Measurements from ENCODE around the gene DPYSL4. TPM values are rescaled to one million over a fixed set of nuclear protein-coding genes. Genes with fewer than 3 reads are reported as not detected.
"Not testable (repeated sequence)": the region's sequence is repeated elsewhere in the genome, so short reads cannot be mapped to it uniquely, and the experiment has no call there.

DPYSL4 gene
- polyA plus RNA-seq, 5 donors = 8.0 to 13.5 (median 12.4) TPM

DNA sequence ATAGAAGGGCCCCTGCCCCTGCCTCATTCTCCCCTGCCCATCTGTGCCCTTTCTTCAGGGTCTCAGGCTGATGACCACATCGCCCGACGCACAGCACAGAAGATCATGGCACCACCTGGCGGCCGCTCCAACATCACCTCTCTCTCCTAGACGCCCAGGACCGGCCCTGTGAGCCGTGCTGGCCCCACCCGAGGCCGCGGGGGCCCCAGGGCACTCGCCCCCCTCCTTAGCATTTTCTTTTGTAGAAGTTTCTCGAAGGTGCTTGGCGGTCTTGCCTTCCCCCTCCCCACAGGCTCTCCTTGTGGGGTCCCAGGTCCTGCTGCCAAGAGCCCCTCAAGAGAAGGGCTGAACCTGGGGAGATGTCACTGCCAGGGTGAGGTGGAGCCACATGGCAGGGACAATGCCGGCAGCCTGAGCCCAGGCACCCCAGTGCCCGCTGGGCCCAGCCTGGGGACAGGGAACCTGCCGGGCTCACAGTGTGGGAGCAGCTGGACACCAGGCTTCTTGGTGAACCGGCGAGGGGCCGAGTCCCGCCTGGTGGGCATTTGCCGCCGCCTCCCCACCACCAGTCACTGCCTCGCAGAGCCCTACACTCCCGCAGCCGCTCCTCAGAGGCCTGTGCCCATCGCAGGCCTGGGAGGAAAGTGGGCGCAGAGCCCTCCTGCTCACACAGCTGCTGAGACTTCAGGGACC is 18.2 kb downstream of the DPYSL4 start:
- DNase-seq = no peak

GRCh38 chr10:132205650-132206376 is 19.1 kb downstream of the DPYSL4 start:
- no peak for DNase-seq

- no peak for DNase-seq
Observed at GRCh38 chr10:132206377-132206745, 19.6 kb downstream of the DPYSL4 start.

DNA sequence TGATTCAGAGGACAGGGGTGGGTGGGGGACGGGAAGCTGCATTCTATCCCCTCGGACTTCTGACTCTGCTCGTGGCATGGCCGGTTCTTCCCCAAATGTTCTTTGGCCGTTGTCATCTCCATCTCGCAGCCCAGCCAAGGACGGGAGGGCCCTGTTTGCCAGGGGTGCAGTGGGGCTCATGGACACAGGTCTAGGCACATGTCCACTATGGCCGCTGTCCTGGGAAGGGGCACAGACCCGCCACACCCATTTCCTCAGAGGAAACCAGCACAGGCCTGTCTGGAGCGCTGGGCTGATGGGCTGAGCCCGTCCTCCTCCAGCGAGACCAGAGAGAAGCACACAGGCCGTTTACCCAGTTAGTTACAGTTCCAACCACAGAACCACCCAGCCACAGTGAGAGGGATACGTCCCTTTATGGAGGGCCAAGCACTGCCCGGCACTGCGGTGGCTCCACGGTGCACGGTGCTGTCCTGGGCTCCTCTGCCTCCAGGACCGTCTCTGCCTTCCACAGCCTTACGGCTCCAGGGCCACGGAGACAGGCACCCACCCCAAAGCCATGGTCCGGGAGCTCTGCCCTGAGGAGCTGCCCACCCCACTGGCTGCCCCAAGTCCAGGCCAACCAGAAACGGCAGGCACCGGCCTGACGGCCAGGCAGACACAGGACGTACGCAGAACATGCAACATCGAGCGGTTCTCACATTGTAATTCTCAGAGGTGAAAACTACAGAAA is 20.2 kb downstream of the DPYSL4 start:
- no peak for DNase-seq

- DNase-seq = no peak
Observed at GRCh38 chr10:132207536-132208461, 21.1 kb downstream of the DPYSL4 start.

- DNase-seq = no peak
Observed at GRCh38 chr10:132208462-132209050, 21.8 kb downstream of the DPYSL4 start.

DNA sequence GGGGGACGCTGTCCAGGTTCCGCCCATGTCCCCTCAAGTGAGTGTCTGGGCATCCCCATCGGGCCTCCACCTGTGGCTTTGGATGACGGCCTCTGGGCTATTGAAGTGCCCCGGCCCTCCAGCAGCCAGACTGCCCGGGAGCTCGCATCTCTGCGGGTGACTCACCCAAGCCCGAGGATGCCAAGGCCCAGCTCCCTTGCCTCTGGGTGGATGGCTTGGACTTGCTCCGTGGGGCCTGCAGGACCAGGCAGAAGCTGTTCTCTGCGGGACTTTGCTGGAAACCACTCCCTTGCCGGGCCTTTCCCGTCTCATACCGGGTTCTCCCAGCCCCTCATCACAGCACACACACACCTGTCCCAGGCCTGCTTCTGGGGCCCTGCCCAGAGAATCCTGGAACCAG is 22.4 kb downstream of the DPYSL4 start:
- DNase-seq = no peak

DNA sequence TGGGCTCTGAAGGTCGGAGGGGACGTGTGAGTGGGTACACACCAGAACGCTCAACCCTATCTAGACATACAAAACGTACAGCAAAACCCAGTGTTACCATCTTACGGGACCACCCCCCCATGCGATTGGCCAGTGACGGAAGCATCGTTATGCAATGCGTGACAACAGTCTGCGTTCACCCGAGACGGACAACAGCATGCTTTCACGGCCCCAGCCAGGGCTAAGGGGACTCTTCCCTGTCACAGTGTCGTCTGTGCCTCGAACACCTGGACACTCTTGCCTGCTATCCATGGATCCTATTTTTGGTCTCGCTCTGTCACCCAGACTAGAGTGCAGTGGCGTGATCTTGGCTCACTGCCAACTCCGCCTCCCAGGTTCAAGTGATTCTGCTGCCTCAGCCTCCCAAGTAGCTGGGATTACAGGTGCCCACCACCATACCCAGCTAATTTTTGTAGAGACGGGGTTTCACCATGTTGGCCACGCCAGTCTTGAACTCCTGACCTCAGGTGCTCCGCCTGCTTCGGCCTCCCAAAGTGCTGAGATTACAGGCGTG is 23.3 kb downstream of the DPYSL4 start:
- no peak for DNase-seq

DNA sequence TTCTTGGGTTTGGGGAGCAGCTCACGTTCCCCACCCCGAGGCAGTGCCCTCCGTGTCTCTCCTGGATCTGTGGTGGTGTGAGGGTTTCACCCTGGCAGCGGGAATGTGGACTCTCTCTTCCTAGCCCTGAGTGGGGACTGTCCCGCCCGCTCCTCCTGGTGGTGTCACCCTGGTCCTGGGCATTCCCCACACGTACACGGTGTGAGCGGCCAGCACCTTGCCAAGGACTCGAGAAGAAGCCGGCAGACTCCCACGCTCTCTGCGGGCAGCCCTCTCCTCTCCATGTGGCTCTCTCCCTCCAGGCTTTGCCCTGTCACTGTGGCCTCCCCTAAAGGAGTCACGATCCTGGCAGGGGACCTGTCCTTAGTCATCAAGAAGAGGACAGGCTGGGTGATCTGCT is 24.0 kb downstream of the DPYSL4 start:
- no peak for DNase-seq

GRCh38 chr10:132211246-132211645 is 24.5 kb downstream of the DPYSL4 start:
- DNase-seq = no peak

DNA sequence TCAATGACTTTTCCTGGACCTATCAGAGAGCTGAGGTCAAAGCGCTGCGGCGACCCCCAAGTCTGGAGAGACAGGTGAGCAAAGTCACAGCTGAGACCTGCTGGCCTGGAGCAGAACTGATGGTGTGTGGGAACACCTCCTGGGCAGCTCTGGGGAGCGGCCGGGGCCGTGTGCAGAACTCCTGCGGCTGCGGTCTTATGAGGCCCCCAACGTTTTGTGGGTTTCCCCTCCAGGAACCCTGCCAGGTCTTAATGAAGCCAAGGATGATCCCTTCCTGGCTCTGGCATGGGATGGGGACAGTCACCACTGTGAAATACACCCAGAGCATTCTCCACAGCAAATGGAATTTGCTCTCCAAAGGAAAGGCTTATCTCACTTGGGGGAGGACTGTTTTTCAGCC is 26.1 kb downstream of the DPYSL4 start:
- DNase-seq = no peak

DNA sequence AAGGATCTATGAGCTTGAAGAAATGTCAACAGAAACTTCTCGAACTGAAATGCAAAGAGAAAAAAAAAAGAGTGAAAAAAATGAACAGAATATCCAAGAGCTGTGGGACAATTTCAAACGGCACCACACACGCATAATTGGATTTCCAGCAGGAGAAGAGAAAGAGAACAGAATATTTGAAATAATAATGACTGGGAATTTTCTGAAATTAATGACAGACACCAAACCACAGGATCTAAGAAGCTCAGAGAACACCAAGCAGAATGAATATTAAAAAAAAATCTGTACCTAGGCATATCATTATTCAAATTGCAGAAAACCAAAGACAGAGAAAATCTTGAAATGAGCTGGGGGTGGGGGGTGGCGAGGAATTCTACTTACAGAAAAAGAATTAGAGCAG is 27.2 kb downstream of the DPYSL4 start:
- no peak for DNase-seq

- DNase-seq = not testable (repeated sequence)
Observed at GRCh38 chr10:132216441-132216840, 29.7 kb downstream of the DPYSL4 start.

GRCh38 chr10:132219486-132219885 is 32.7 kb downstream of the DPYSL4 start:
- no peak for DNase-seq

DNA sequence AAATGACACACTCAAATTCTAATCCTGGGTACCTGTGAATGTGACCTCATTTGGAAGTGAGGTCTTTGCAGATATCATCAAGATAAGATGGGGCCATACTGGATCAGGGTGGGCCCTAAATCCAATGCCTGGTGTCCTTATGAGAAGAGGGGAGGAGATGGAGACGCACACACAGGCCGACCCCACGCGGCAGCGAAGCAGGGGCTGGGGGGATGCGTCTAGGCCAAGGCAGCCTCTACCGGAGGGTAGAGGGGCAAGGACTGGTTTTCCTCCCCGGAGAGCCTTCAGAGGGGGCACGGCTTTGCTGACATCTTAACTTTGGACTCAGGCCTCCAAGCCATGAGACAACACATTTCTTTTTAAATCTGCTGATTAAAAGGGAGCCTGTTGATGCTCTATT is 33.3 kb downstream of the DPYSL4 start:
- no peak for DNase-seq

GRCh38 chr10:132220996-132221395 is 34.2 kb downstream of the DPYSL4 start:
- DNase-seq = not testable (repeated sequence)

GRCh38 chr10:132222726-132223125 is 36.0 kb downstream of the DPYSL4 start:
- DNase-seq = no peak

GRCh38 chr10:132223156-132223590 is 36.4 kb downstream of the DPYSL4 start:
- peak; percentile 47 to 63 for DNase-seq

DNA sequence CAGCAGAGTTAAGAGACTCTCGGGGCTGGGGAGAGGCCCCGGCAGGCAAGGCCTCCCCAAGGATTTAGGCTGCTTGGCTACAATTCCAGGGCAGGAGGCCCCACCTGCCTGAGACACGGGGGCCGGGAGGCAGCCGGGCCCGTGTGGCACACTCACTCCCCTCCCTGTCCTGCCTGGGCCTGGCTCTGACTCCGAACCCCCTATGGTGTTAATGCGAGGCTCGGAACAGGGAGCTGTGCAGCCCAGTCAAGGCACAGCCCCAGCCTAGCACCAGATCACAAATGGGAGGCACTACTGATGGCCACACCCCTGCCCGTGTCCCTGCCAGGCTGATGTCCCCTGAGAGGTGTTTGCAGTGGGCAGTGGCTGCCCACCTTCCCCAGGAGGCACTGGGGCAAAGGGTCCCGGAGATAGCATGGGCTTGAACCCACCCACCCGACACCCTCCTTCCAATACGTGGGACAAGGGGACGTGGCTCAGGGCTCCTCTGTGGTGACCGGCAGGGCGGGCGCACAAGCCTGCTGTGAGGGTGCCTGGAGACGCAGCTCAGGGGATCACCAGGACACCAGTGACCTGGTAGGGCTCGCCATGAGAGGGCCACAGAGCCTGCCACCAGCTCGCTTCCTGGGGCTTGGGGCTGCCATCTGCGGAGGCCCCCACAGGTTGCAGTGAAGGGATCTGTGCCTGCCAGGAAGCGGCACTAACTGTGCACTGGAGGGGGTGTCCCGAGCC is 37.0 kb downstream of the DPYSL4 start:
- no peak for DNase-seq
